ENCODE data around the gene EVPL. TPM values are rescaled to one million over a fixed set of nuclear protein-coding genes. Genes with fewer than 3 reads are reported as not detected.
A peak's percentile ranks its signal among the peaks of the same experiment; 100 is the strongest.
"Not testable (repeated sequence)": the region's sequence is repeated elsewhere in the genome, so short reads cannot be mapped to it uniquely, and the experiment has no call there.

The EVPL gene
- total RNA-seq, 2 donors from 2014 or later: 0.30 to 0.71 TPM

DNA sequence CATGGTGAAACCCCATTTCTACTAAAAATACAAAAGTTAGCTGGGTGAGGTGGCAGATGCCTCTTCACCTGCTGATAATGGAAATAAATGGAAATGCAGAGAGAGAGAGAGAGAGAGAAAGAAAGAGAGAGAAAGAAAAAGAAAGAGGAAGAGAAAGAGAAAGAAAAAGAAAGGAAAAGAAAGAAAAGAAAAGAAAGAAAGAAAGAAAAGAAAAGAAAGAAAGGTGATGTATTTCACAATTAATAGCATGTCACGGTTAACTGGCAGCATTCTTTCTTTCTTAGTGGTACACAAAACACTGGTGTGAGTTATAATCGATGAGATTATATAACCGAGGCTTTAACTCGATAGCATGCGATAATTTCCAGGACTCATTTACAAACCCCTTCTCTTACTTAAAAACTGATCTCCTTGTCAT lies 51.3 kb downstream of the EVPL start:
- peaks cover 0 to 36% of the 10 kb centered on the region in 2 donors for H3K4me1 ChIP-seq
- H3K36me3 ChIP-seq: peaks cover 7% of the 10 kb centered on the region
- no peaks in the 10 kb centered on the region for H3K9me3 ChIP-seq
- DNase-seq (ENCODE audit: low spot score): no peak
- TF ChIP-seq, protein P1, sequence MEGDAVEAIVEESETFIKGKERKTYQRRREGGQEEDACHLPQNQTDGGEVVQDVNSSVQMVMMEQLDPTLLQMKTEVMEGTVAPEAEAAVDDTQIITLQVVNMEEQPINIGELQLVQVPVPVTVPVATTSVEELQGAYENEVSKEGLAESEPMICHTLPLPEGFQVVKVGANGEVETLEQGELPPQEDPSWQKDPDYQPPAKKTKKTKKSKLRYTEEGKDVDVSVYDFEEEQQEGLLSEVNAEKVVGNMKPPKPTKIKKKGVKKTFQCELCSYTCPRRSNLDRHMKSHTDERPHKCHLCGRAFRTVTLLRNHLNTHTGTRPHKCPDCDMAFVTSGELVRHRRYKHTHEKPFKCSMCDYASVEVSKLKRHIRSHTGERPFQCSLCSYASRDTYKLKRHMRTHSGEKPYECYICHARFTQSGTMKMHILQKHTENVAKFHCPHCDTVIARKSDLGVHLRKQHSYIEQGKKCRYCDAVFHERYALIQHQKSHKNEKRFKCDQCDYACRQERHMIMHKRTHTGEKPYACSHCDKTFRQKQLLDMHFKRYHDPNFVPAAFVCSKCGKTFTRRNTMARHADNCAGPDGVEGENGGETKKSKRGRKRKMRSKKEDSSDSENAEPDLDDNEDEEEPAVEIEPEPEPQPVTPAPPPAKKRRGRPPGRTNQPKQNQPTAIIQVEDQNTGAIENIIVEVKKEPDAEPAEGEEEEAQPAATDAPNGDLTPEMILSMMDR (IDR thresholded peaks at IDR 0.05): no peak
- H3K4me3 ChIP-seq: no peak overlapping the region
- H3K27me3 ChIP-seq: no peaks in the 10 kb centered on the region
- peak overlapping the region in 1 of 2 donors; percentile 45 for H3K27ac ChIP-seq

GRCh38 chr17:75975187-75975586 lies 51.9 kb downstream of the EVPL start:
- H3K36me3 ChIP-seq; H3K4me3 ChIP-seq; H3K9me3 ChIP-seq; H3K27me3 ChIP-seq; DNase-seq (ENCODE audit: low spot score): not testable (repeated sequence)
- H3K27ac ChIP-seq: peak overlapping the region in 1 of 2 donors; percentile 45
- peaks cover 0 to 30% of the 10 kb centered on the region in 2 donors for H3K4me1 ChIP-seq

DNA sequence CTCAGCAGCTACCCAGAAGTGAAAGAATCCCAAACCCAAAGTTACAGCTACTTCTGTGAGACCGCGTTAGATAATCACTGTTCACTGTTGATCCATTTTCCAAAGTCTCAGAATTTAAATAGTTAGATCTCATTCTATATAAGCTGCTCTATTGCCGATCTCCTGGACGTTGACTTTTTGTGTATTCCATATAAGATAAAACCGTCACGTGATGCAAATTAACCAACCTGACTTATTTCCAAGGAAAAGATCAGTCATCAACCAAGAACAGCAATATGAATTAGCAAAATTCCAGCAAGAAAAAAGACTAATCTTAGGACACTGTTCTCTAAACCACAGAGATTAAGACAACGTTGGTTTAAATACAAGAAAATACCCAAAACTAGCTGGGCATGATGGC lies 56.5 kb downstream of the EVPL start:
- Histone ChIP-seq H3K27ac (no peak overlapping the region), H3K36me3 (peaks cover 7% of the 10 kb centered on the region), H3K4me3 (no peak overlapping the region), H3K27me3 (no peaks in the 10 kb centered on the region), H3K9me3 (no peaks in the 10 kb centered on the region), H3K4me1 (peaks cover 0 to 4% of the 10 kb centered on the region in 2 donors)
- DNase-seq (ENCODE audit: low spot score): no peak
- TF ChIP-seq, protein P1 (IDR thresholded peaks at IDR 0.05): no peak

DNA sequence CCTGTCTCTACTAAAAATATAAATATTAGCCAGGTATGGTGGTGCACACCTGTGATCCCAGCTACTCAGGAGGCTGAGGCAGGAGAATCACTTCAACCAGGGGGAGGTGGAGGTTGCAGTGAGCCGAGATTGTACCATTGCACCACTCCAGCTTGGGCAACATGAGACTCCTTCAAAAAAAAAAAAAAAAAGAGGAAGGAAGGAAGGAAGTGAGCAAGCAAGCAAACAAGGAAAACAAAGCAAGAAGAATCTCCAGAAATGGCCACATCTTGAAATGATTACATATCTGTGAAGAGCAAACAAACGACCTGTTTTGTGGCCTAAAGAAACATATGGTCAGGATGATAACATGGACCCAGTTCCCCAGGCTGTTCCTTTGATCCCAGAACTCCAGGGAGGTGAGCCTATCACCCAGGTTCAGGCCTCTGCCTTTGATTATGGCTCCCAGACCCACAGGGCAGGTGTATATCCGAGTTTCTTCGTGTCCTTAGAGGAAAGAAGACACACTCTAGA lies 57.0 kb downstream of the EVPL start:
- DNase-seq (ENCODE audit: low spot score): no peak
- H3K27me3 ChIP-seq: no peaks in the 10 kb centered on the region
- peak overlapping the region in 1 of 2 donors; percentile 31 for H3K27ac ChIP-seq
- H3K4me1 ChIP-seq: peaks cover 0 to 4% of the 10 kb centered on the region in 2 donors
- TF ChIP-seq, protein P1 (IDR thresholded peaks at IDR 0.05): no peak
- H3K9me3 ChIP-seq: no peaks in the 10 kb centered on the region
- peaks cover 7% of the 10 kb centered on the region for H3K36me3 ChIP-seq
- no peak overlapping the region for H3K4me3 ChIP-seq

DNA sequence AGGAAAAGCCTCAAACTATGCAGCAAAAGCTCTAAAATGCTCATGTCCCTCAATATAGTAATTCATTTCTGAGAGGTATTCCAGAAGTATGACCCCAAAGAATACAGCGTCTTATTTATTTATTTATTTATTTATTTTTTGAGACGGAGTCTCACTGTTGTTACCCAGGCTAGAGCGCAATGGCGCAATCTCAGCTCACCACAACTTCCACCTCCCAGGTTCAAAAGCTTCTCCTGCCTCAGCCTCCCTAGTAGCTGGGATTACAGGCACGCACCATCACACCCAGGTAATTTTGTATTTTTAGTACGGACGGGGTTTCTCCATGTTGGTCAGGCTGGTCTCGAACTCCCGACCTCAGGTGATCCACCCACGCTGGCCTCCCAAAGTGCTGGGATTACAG lies 58.1 kb downstream of the EVPL start:
- H3K27me3 ChIP-seq; DNase-seq (ENCODE audit: low spot score); H3K9me3 ChIP-seq; H3K36me3 ChIP-seq; H3K27ac ChIP-seq; H3K4me1 ChIP-seq; H3K4me3 ChIP-seq: not testable (repeated sequence)

- TF ChIP-seq, protein P1 (IDR thresholded peaks at IDR 0.05): no peak
- H3K4me3 ChIP-seq: no peak overlapping the region
- H3K9me3 ChIP-seq: no peaks in the 10 kb centered on the region
- H3K27me3 ChIP-seq: no peaks in the 10 kb centered on the region
- H3K4me1 ChIP-seq: peaks cover 0 to 4% of the 10 kb centered on the region in 2 donors
- no peak overlapping the region for H3K27ac ChIP-seq
- H3K36me3 ChIP-seq: no peaks in the 10 kb centered on the region
- DNase-seq (ENCODE audit: low spot score): no peak
Observed at GRCh38 chr17:75965468-75965867, 61.6 kb downstream of the EVPL start.

GRCh38 chr17:75959839-75960511 lies 67.1 kb downstream of the EVPL start:
- TF ChIP-seq, protein P1 (IDR thresholded peaks at IDR 0.05): no peak
- H3K27me3 ChIP-seq: no peaks in the 10 kb centered on the region
- peaks cover 24% of the 10 kb centered on the region for H3K36me3 ChIP-seq
- H3K27ac ChIP-seq: no peak overlapping the region
- peaks cover 0 to 16% of the 10 kb centered on the region in 2 donors for H3K4me1 ChIP-seq
- H3K9me3 ChIP-seq: no peaks in the 10 kb centered on the region
- DNase-seq (ENCODE audit: low spot score): no peak
- no peak overlapping the region for H3K4me3 ChIP-seq
